Coronary artery (tissue), 2 donors: ENCODE measurements around the gene INKA2.

Experiments used
- DNase-seq: peaks from one replicate; pipeline ENCODE4 v3.0.0-alpha.2; 2017; ENCODE audit warnings: low spot score
- H3K27ac ChIP-seq, 2 donors: fragments of 200-600 bp; sonication (generic); one replicate each; pipeline ENCODE4 v1.5.1; 2016 to 2019
- H3K4me3 ChIP-seq: fragments of 200-600 bp; sonication (generic); 2 replicates; pipeline ENCODE4 v1.5.1; 2016; ENCODE audit warnings: mild to moderate bottlenecking, moderate library complexity
- TF ChIP-seq, protein P1 (sequence below): fragments of 200-600 bp; sonication (generic); IDR thresholded peaks from one replicate; pipeline ENCODE4 v1.5.1; 2019; ENCODE audit warnings: antibody characterized with exemption

Gene INKA2

DNA sequence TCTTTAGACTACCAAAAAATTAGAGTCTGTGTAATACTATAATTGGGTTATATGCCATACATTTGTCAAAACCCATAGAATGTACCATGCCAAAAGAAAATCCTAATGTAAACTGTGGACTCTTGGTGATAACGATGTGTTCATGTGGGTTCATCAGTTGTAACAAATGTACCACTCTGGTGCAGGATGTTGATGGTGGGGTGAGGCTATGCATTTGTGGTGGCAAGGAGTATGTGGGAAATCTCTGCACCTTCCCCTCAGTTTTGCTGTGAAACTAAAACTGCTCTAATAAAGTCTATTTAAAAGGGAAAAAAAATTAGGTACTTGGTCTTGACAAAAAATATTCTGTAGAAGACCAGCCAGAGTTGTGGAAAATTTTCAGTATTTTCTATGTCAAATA, 43.4 kb downstream of the INKA2 start:
- Histone ChIP-seq H3K27ac (no peak overlapping the region), H3K4me3 (no peak overlapping the region)
- TF ChIP-seq, protein P1, sequence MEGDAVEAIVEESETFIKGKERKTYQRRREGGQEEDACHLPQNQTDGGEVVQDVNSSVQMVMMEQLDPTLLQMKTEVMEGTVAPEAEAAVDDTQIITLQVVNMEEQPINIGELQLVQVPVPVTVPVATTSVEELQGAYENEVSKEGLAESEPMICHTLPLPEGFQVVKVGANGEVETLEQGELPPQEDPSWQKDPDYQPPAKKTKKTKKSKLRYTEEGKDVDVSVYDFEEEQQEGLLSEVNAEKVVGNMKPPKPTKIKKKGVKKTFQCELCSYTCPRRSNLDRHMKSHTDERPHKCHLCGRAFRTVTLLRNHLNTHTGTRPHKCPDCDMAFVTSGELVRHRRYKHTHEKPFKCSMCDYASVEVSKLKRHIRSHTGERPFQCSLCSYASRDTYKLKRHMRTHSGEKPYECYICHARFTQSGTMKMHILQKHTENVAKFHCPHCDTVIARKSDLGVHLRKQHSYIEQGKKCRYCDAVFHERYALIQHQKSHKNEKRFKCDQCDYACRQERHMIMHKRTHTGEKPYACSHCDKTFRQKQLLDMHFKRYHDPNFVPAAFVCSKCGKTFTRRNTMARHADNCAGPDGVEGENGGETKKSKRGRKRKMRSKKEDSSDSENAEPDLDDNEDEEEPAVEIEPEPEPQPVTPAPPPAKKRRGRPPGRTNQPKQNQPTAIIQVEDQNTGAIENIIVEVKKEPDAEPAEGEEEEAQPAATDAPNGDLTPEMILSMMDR = no peak
- no peak for DNase-seq

DNA sequence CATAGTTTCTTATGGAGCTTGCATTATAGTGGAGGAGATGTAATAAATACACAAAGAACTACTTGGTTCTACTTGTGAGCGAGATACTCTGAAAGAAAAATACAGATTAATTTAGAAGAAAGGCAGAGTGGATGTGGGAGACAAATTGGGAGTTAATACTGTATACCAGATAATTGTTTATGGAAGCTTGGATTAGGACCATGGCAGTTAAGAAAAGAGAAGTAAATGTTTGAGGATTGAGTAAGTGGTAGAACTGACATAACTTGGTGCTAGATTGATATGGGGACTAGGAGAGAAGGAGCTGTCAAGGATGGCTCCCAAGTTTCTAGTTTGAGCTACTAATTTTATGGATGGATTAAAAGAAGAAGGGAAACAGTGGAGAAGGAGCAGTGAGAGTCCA, 47.3 kb downstream of the INKA2 start:
- no peak overlapping the region for H3K27ac ChIP-seq
- H3K4me3 ChIP-seq = no peak overlapping the region
- TF ChIP-seq, protein P1 = no peak
- no peak for DNase-seq

DNA sequence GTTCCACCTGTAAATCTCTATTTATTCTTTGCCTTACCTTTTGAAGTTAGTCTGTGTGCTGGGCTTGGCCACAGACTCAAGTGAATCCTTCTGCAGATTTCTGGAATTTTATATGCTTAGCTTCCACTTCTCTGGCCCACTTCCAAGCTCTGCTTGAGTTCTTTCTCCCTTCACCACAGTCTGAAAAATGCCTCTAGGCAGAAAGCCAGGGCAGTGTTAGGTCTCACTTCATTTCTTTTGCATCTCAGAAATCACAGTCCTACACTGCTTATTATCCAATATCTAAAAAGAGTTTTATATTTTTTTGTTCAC, 48.9 kb downstream of the INKA2 start:
- TF ChIP-seq, protein P1 = no peak
- no peak overlapping the region for H3K27ac ChIP-seq
- no peak for DNase-seq
- H3K4me3 ChIP-seq = no peak overlapping the region
